GM12892 (cell line): Measurements from ENCODE around the gene UPP1.
"Not testable (repeated sequence)": the region's sequence is repeated elsewhere in the genome, so short reads cannot be mapped to it uniquely, and the experiment has no call there.

Experiments
- DNase-seq: peaks from one replicate; pipeline ENCODE4 v3.0.0; 2011; ENCODE audit not compliant: insufficient read length
- FAIRE-seq: peaks from 2 replicates; lab custom pipeline; 2011; peaks lifted over from hg19 to GRCh38; lab: Jason Lieb, UNC
- POLR2A ChIP-seq: IDR thresholded peaks from 2 replicates; pipeline ENCODE4 v1.6.1; 2011; ENCODE audit warnings: low read depth, low read length, control low read depth
- POLR2AphosphoS5 ChIP-seq: IDR thresholded peaks from 2 replicates; pipeline ENCODE4 v1.6.1; 2011; ENCODE audit warnings: low read depth, low read length, control low read depth
- TAF1 ChIP-seq: IDR thresholded peaks from 2 replicates; pipeline ENCODE4 v1.6.1; 2011; ENCODE audit warnings: low read depth, mild to moderate bottlenecking, control low read depth, low read length, borderline replicate concordance

Gene UPP1

GRCh38 chr7:48114115-48114514 lies 25.1 kb downstream of the UPP1 start:
- FAIRE-seq = no peak
- DNase-seq = no peak
- TF ChIP-seq TAF1 (no peak), POLR2A (no peak), POLR2AphosphoS5 (no peak)

DNA sequence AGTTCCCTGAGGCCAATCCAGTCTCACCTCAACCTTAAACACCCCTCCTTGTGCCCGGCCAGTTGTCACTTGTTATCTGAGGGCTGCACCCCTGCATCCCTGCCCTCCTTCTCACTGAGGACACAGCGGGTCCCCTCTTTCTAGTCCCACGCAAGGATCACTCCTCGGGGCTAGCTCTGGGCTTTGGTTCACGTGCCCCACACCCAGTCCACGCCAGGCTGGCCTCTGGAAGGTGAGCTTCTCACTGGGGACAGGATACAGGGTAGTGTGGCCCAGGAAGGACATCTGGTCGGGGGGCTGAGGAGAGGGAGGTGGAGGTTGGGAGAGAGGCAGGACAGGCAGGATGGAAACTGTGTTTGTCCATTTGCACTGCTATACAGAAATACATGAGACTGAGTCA lies 25.5 kb downstream of the UPP1 start:
- no peak for DNase-seq
- no peak for FAIRE-seq
- TF ChIP-seq POLR2A (no peak), TAF1 (no peak), POLR2AphosphoS5 (no peak)

DNA sequence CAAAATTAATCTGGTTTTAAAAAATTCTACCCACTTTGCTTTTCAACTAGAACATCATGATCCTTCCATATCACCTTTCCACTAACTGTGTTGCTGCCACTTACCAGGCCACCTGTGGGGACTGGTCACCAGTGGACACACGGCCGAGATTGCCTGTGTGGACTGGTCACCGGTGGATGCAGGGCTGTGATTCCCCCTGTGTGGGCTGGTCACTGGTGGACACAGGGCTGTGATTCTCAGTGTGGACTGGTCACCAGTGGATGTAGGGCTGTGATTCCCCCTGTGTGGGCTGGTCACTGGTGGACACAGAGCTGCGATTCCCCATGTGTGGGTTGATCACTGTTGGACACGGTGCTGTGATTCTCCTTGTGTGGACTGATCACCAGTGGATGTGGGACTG lies 27.0 kb downstream of the UPP1 start:
- DNase-seq (no peak), FAIRE-seq (no peak)
- TF ChIP-seq TAF1 = no peak
- no peak for TF ChIP-seq POLR2AphosphoS5
- no peak for TF ChIP-seq POLR2A

- no peak for DNase-seq
- FAIRE-seq = no peak
Measured at GRCh38 chr7:48118041-48118440, 29.0 kb downstream of the UPP1 start.

GRCh38 chr7:48120536-48120935 lies 31.5 kb downstream of the UPP1 start:
- not testable (repeated sequence) for DNase-seq, FAIRE-seq

More at GRCh38 chr7:48118041-48118440, 29.0 kb downstream of the UPP1 start:
- no peak for TF ChIP-seq POLR2A

GRCh38 chr7:48126037-48126436 lies 37.0 kb downstream of the UPP1 start:
- no peak for FAIRE-seq
- TF ChIP-seq POLR2AphosphoS5 (no peak), TAF1 (no peak), POLR2A (no peak)

GRCh38 chr7:48130658-48131108 lies 41.6 kb downstream of the UPP1 start:
- FAIRE-seq (no peak), DNase-seq (no peak)
- TF ChIP-seq POLR2AphosphoS5 = no peak
- no peak for TF ChIP-seq TAF1
- TF ChIP-seq POLR2A = no peak

More at GRCh38 chr7:48126037-48126436, 37.0 kb downstream of the UPP1 start:
- DNase-seq = no peak

DNA sequence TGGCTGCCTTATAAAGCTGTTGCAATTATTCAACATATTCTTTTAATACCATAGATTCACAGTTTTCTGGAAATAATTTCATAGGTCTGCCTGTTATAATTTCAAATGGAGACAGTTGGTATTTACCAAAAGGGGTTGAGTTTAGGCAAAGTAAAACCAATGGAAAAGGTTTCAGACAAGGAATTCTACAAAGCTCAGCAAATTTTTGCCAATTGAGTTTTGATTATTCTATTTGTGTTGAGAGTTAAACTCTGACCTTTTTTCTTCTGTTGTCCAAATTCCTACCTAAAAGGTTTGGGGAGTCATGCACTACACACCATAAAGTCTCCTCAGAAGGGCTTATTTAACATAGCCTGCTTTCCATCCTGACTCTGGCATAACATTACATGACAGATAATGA lies 43.7 kb downstream of the UPP1 start:
- FAIRE-seq (no peak), DNase-seq (no peak)
- TF ChIP-seq TAF1 = no peak
- no peak for TF ChIP-seq POLR2AphosphoS5
- TF ChIP-seq POLR2A = no peak

GRCh38 chr7:48139459-48139858 lies 50.4 kb downstream of the UPP1 start:
- FAIRE-seq (no peak), DNase-seq (no peak)
- TF ChIP-seq TAF1 (no peak), POLR2AphosphoS5 (no peak), POLR2A (no peak)

DNA sequence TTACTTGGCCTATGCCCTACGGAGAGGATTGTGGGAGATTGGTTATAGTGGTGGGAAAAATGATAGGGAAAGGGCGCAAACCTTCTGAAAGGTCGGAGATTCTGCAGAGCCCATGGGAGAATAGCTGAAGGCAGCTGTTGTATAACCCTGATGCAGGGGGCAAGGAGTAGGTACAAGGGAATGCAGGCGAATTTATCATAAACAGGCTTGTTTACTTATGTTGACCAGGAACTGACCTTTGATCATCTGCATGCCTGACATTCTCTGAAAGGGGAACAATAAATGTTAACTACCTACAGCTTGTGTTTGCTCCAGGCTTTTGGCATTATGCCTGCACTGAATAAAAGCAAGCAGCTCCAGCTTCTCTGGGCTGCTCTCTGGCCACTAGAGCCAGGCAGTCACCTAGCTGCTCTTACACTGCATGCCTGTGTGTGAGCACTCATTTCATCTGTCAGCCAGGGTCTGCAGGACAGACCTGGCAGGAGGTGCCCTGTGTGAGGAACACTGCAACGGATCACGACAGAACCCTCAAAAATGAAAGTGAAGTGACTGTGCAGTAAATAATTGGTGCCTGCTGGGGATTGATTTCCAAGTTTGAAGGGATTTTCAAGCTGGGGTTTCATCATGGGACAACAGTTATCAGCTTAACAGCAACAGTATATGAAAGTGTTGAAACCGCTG lies 51.1 kb downstream of the UPP1 start:
- DNase-seq (no peak), FAIRE-seq (no peak)
- TF ChIP-seq POLR2AphosphoS5 (no peak), POLR2A (no peak), TAF1 (no peak)

DNA sequence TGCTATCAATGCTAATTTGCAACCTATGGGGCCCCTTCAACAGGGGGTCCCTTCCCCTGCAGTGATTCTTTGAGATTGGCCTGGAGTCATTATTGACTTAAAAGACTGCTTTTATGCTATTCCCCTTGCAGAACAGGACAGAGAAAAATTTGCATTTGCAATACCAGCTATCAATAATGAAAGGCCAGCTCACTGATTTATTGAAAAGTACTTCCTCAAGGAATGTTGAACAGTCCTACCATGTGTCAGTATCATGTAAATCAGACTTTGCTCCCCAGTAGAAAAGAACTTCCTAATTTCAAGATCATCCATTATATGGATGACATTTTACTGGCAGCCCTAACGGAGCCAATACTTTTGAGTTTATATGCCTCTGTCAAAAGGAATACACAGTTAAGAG lies 52.5 kb downstream of the UPP1 start:
- no peak for TF ChIP-seq TAF1
- no peak for TF ChIP-seq POLR2AphosphoS5
- TF ChIP-seq POLR2A = no peak
- DNase-seq (no peak), FAIRE-seq (no peak)

DNA sequence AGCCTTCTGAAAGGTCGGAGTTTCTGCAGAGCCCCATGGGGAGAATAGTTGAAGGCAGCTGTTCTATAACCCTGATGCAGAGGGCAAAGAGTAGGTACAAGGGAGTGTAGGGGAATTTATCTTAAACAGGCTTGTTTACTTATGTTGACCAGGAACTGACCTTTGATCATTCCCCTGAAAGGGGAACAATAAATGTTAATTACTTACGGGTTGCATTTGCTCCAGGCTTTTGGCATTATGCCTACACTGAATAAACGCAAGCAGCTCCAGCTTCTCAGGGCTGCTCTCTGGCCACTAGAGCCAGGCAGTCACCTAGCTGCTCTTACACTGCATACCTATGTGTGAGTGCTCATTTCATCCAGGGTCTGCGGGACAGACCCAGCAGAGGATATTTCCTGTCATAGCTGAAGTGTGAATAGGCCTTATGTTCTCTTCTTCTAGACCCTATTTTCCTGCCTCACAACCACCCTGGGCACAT lies 55.3 kb downstream of the UPP1 start:
- DNase-seq = no peak

More for the DNA sequence above, 55.3 kb downstream of the UPP1 start:
- FAIRE-seq = no peak
- no peak for TF ChIP-seq POLR2A
- no peak for TF ChIP-seq POLR2AphosphoS5
- no peak for TF ChIP-seq TAF1
